Activated CD8-positive, alpha-beta T cell treated with anti-CD3 and anti-CD28 coated beads, Interleukin-2, amount 10 ng/mL, durations not matched to agents 7 days and 5 days (primary cell): ENCODE data around the gene TMX4. TPM values are rescaled to one million over a fixed set of nuclear protein-coding genes. Genes with fewer than 3 reads are reported as not detected.
"Not testable (repeated sequence)": the region's sequence is repeated elsewhere in the genome, so short reads cannot be mapped to it uniquely, and the experiment has no call there.

Experiments used
- ATAC-seq: fragments of 150-1000 bp; cut with Tn5 transposase; one replicate; pipeline ENCODE4 v1.10.0; 2021; ENCODE audit warnings: moderate library complexity
- CTCF ChIA-PET: fragments of 350-600 bp; sonication (Branson Sonifier 250); formaldehyde crosslinking; loops from one replicate; lab custom pipeline; 2021; ENCODE audit warnings: antibody characterized with exemption; lab: Charles Lee
- POLR2A ChIA-PET: fragments of 350-600 bp; sonication (Branson Sonifier 250); formaldehyde crosslinking; loops from one replicate; lab custom pipeline; 2021; ENCODE audit warnings: antibody characterized with exemption; lab: Charles Lee
- DNase-seq: peaks from one replicate; pipeline ENCODE4 v3.0.0-alpha.2; 2020
- H3K27ac Mint-ChIP-seq: one replicate; pipeline ENCODE4 v1.8.0; 2021; ENCODE audit warnings: mild to moderate bottlenecking, mixed read lengths
- H3K27me3 Mint-ChIP-seq: one replicate; pipeline ENCODE4 v1.8.0; 2021; ENCODE audit warnings: low read depth, mixed read lengths
- H3K36me3 Mint-ChIP-seq: one replicate; pipeline ENCODE4 v1.8.0; 2021; ENCODE audit warnings: low read depth, mixed read lengths
- H3K4me1 Mint-ChIP-seq: one replicate; pipeline ENCODE4 v1.8.0; 2021; ENCODE audit warnings: low read depth, mixed read lengths
- H3K4me3 Mint-ChIP-seq: one replicate; pipeline ENCODE4 v1.8.0; 2021; ENCODE audit warnings: mild to moderate bottlenecking, mixed read lengths
- H3K9me3 Mint-ChIP-seq: one replicate; pipeline ENCODE4 v1.8.0; 2022; ENCODE audit warnings: mixed read lengths; ENCODE audit not compliant: insufficient read depth
- total RNA-seq, 2 experiments: library from RNA; stranded (reverse); gene quantifications; one replicate each; pipeline ENCODE4 v1.2.3, GENCODE V29; 2021

TMX4 gene
- total RNA-seq, 2 experiments from 2014 or later = 24.9 to 31.6 TPM

DNA sequence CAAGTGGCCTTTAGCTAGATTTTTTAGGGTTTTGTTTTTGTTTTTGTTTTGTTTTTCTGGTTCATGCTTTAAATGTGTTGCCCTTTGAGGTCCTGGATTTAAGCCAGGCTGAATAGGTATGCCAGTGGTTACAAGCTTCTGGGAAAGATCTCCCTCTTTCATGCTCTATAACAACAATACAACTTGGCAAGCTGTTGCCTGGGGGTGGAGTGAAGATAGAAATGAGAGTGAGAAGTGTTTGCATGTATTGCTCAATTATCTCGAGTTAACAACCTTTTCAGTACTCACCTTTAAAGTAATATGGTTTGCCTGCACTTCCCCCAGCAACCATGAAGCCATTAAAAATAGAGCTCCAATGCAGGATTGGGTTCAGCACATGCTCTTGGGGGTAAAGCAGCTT is 60.1 kb downstream of the TMX4 start:
- H3K27me3 Mint-ChIP-seq = no peaks in the 10 kb centered on the region
- H3K4me1 Mint-ChIP-seq = no peaks in the 10 kb centered on the region
- CTCF ChIA-PET = no interaction called here
- DNase-seq (no peak), ATAC-seq (no peak)
- H3K9me3 Mint-ChIP-seq = peaks cover 2% of the 10 kb centered on the region
- H3K36me3 Mint-ChIP-seq = no peaks in the 10 kb centered on the region
- no peak overlapping the region for H3K27ac Mint-ChIP-seq
- POLR2A ChIA-PET = no interaction called here
- H3K4me3 Mint-ChIP-seq = no peak overlapping the region

DNA sequence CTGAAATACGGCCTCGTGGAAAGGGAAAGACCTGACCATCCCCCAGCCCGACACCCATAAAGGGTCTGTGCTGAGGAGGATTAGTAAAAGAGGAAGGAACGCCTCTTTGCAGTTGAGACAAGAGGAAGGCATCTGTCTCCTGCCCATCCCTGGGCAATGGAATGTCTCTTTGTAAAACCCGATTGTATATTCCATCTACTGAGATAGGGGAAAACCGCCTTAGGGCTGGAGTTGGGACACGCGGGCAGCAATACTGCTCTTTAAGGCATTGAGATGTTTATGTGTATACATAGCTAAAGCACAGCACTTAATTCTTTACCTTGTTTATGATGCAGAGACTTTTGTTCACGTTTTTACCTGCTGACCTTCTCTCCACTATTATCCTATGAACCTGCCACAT is 63.0 kb downstream of the TMX4 start:
- H3K27me3 Mint-ChIP-seq, H3K27ac Mint-ChIP-seq: not testable (repeated sequence)

DNA sequence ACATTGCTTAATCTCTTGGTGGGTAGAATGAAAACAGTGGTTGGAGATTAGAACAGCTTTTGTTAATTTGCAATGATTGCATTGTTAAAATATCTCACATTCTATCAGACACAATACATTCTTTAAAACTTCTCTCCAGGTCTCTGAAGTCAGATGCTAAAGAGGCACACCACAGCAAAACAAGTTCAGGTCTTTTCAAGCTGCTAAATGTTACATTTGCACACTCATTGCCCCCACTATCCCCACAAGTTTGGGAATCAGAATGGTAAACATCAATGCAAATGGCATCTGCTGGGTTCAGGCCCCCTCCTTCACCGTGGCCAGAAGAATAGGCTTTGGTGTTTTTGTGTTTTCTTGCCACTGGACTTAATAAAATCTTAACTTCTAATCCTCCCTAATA is 69.2 kb downstream of the TMX4 start:
- CTCF ChIA-PET = interaction anchor here (0.9 kb wide), 1 partner anchor 14 kb away, joined by 3 read pairs; no protein-coding TSS in a partner anchor
- DNase-seq = no peak
- no peak for ATAC-seq
- Mint-ChIP-seq H3K9me3 (peaks cover 4% of the 10 kb centered on the region), H3K27ac (no peak overlapping the region), H3K4me3 (no peak overlapping the region), H3K4me1 (no peaks in the 10 kb centered on the region), H3K27me3 (peaks cover 5% of the 10 kb centered on the region), H3K36me3 (no peaks in the 10 kb centered on the region)
- POLR2A ChIA-PET = no interaction called here

More for the DNA sequence above, 63.0 kb downstream of the TMX4 start:
- ATAC-seq, POLR2A ChIA-PET, H3K4me3 Mint-ChIP-seq, CTCF ChIA-PET, H3K4me1 Mint-ChIP-seq, H3K9me3 Mint-ChIP-seq, H3K36me3 Mint-ChIP-seq, DNase-seq: not testable (repeated sequence)

DNA sequence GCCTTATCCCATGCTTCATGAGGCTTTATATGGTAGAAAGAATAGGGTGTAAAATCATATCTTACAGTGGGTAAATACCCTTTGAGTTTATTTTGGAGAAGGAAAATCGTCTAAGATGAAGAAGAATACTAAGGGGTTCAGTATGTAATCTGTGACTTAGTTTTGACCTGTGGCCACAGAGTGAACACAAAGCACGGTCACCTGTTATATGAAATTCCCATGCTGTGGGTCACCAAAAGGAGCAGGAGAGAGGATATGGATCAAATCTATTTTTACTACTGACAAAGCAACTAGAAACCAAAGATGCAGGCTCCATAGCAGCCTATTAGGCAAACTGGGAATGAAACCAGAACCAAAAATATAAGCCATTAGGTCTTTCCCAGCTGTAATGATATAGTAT is 75.7 kb downstream of the TMX4 start:
- no peaks in the 10 kb centered on the region for H3K4me1 Mint-ChIP-seq
- H3K27ac Mint-ChIP-seq = no peak overlapping the region
- H3K9me3 Mint-ChIP-seq = no peaks in the 10 kb centered on the region
- no peak overlapping the region for H3K4me3 Mint-ChIP-seq
- peaks cover 6% of the 10 kb centered on the region for H3K27me3 Mint-ChIP-seq
- POLR2A ChIA-PET = no interaction called here
- no peaks in the 10 kb centered on the region for H3K36me3 Mint-ChIP-seq
- DNase-seq (no peak), ATAC-seq (no peak)
- CTCF ChIA-PET = interaction anchor here (1.2 kb wide), 1 partner anchor 779 kb away, joined by 4 read pairs; no protein-coding TSS in a partner anchor

GRCh38 chr20:7940341-7940740 is 79.2 kb downstream of the TMX4 start, which contains the start of gene HAO1:
HAO1 (minus strand) TSS chr20:7940458; CDS start chr20:7940422, 36 bp downstream.
- no peak for ATAC-seq
- ChIA-PET POLR2A (no interaction called here), CTCF (no interaction called here)
- H3K4me3 Mint-ChIP-seq = no peak within 1 kb of the TSS
- no peak for DNase-seq
- H3K4me1 Mint-ChIP-seq = no peaks in the 10 kb centered on the region
- no peaks in the 10 kb centered on the region for H3K36me3 Mint-ChIP-seq
- peaks cover 3% of the 10 kb centered on the region for H3K27me3 Mint-ChIP-seq
- H3K27ac Mint-ChIP-seq = no peak within 1 kb of the TSS
- H3K9me3 Mint-ChIP-seq = no peaks in the 10 kb centered on the region

GRCh38 chr20:7939663-7940062 is 79.9 kb downstream of the TMX4 start:
- Mint-ChIP-seq H3K4me3 (no peak overlapping the region), H3K27me3 (no peaks in the 10 kb centered on the region), H3K36me3 (no peaks in the 10 kb centered on the region), H3K27ac (no peak overlapping the region), H3K9me3 (no peaks in the 10 kb centered on the region), H3K4me1 (no peaks in the 10 kb centered on the region)
- ATAC-seq (no peak), DNase-seq (no peak)
- CTCF ChIA-PET = no interaction called here
- POLR2A ChIA-PET = no interaction called here

GRCh38 chr20:7938058-7938457 is 81.5 kb downstream of the TMX4 start:
- no peak overlapping the region for H3K27ac Mint-ChIP-seq
- H3K4me1 Mint-ChIP-seq = no peaks in the 10 kb centered on the region
- H3K4me3 Mint-ChIP-seq = no peak overlapping the region
- DNase-seq = no peak
- H3K9me3 Mint-ChIP-seq = no peaks in the 10 kb centered on the region
- no peaks in the 10 kb centered on the region for H3K36me3 Mint-ChIP-seq
- CTCF ChIA-PET = interaction anchor here (1.1 to 5.0 kb wide), 2 partner anchors 189 to 784 kb away, joined by 3 to 82 read pairs; no protein-coding TSS in a partner anchor
- POLR2A ChIA-PET = no interaction called here
- no peak for ATAC-seq
- H3K27me3 Mint-ChIP-seq = no peaks in the 10 kb centered on the region

- Mint-ChIP-seq H3K9me3 (no peaks in the 10 kb centered on the region), H3K36me3 (no peaks in the 10 kb centered on the region), H3K27ac (no peak overlapping the region), H3K4me1 (no peaks in the 10 kb centered on the region), H3K4me3 (no peak overlapping the region), H3K27me3 (no peaks in the 10 kb centered on the region)
- ChIA-PET POLR2A (no interaction called here), CTCF (interaction anchor here (0.9 to 5.0 kb wide), 13 partner anchors 10 to 785 kb away, joined by 3 to 82 read pairs (median 5); no protein-coding TSS in a partner anchor)
- DNase-seq = no peak
- no peak for ATAC-seq
These were observed 82.2 kb downstream of the TMX4 start for GRCh38 chr20:7937328-7937727.

- ChIA-PET CTCF (interaction anchor here (5.0 kb wide), 1 partner anchor 787 kb away, joined by 82 read pairs; no protein-coding TSS in a partner anchor), POLR2A (no interaction called here)
- Mint-ChIP-seq H3K27ac (no peak overlapping the region), H3K27me3 (no peaks in the 10 kb centered on the region), H3K36me3 (no peaks in the 10 kb centered on the region), H3K4me1 (no peaks in the 10 kb centered on the region), H3K9me3 (no peaks in the 10 kb centered on the region), H3K4me3 (no peak overlapping the region)
- ATAC-seq = no peak
- DNase-seq = no peak
These were observed 84.5 kb downstream of the TMX4 start for GRCh38 chr20:7935027-7935551.

DNA sequence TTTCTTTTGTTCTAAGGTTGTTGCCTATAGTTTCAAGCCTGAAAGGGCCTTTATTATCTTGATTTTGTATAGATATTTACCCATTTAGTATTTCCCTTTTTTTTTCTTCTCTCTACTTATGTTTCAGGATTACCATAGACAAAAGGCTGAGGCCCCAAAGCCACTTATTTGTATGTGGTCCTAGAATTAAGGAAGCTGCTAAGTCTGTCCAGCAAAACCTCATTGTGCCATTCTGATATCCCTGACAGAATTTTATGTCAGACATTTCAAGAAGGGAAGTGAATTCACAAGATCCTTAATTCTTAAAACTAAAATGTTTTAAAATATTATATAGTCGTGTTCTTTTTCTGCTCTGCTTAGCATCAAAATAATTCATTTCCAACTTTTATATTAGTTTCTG is 86.2 kb downstream of the TMX4 start:
- no peak overlapping the region for H3K27ac Mint-ChIP-seq
- H3K27me3 Mint-ChIP-seq = no peaks in the 10 kb centered on the region
- DNase-seq (no peak), ATAC-seq (no peak)
- ChIA-PET POLR2A (no interaction called here), CTCF (no interaction called here)
- no peaks in the 10 kb centered on the region for H3K9me3 Mint-ChIP-seq
- H3K4me1 Mint-ChIP-seq = no peaks in the 10 kb centered on the region
- no peaks in the 10 kb centered on the region for H3K36me3 Mint-ChIP-seq
- H3K4me3 Mint-ChIP-seq = no peak overlapping the region

DNA sequence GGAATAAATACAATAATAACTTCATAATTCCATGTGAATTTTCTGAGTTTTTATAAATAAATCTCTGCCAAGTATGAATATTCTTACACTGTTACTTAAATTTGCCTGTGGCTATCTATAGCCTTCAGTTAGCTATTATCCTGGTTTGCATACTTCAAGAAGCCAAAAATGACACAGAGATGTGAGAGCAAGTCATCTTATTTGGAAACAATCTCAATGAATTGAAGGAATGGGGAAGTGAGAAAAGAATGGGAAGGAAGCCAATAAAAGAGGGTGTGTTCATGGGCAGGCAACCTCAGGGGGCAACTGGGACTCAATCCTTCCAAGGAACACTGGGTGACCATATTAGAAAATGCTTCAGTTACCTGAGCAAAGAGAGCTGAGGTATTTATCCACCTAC is 89.2 kb downstream of the TMX4 start:
- POLR2A ChIA-PET = no interaction called here
- DNase-seq = no peak
- H3K27ac Mint-ChIP-seq = no peak overlapping the region
- CTCF ChIA-PET = no interaction called here
- no peak overlapping the region for H3K4me3 Mint-ChIP-seq
- no peaks in the 10 kb centered on the region for H3K9me3 Mint-ChIP-seq
- H3K27me3 Mint-ChIP-seq = no peaks in the 10 kb centered on the region
- ATAC-seq = no peak
- H3K36me3 Mint-ChIP-seq = no peaks in the 10 kb centered on the region
- H3K4me1 Mint-ChIP-seq = no peaks in the 10 kb centered on the region
